Chondrocyte (in vitro differentiated cells): Measurements from ENCODE around the gene MRPS2. TPM values are rescaled to one million over a fixed set of nuclear protein-coding genes. Genes with fewer than 3 reads are reported as not detected.
"Not testable (repeated sequence)": the region's sequence is repeated elsewhere in the genome, so short reads cannot be mapped to it uniquely, and the experiment has no call there.

ENCODE experiments used
- DNase-seq: peaks from one replicate; pipeline ENCODE4 v3.0.0; 2021; ENCODE audit warnings: mixed read lengths, low spot score
- H3K27ac Mint-ChIP-seq: one replicate; pipeline ENCODE4 v1.8.0; 2021; ENCODE audit warnings: mild to moderate bottlenecking, moderate library complexity, mixed read lengths; ENCODE audit not compliant: unreplicated experiment
- H3K27me3 Mint-ChIP-seq: 2 replicates; pipeline ENCODE4 v1.8.0; 2021; ENCODE audit warnings: low read depth, mixed read lengths
- H3K36me3 Mint-ChIP-seq: 2 replicates; pipeline ENCODE4 v1.8.0; 2021; ENCODE audit warnings: low read depth, mixed read lengths
- H3K4me1 Mint-ChIP-seq: 2 replicates; pipeline ENCODE4 v1.8.0; 2021; ENCODE audit warnings: low read depth, mild to moderate bottlenecking, mixed read lengths
- H3K4me3 Mint-ChIP-seq: one replicate; pipeline ENCODE4 v1.8.0; 2021; ENCODE audit warnings: mild to moderate bottlenecking, moderate library complexity, mixed read lengths; ENCODE audit not compliant: unreplicated experiment
- H3K9me3 Mint-ChIP-seq: 2 replicates; pipeline ENCODE4 v1.8.0; 2021; ENCODE audit warnings: low read depth, mixed read lengths
- total RNA-seq: library from RNA; stranded (reverse); gene quantifications from 3 replicates; pipeline ENCODE4 v1.2.1, GENCODE V29; 2021
- TF ChIP-seq, protein P1 (sequence below): fragments of 200-600 bp; sonication (generic); IDR thresholded peaks from 2 replicates; pipeline ENCODE4 v1.5.0; 2021; ENCODE audit warnings: antibody characterized with exemption, mild to moderate bottlenecking, moderate library complexity

MRPS2 gene
- total RNA-seq, 1 donor from 2014 or later, result 24.4 TPM

GRCh38 chr9:135547756-135548736, 47.6 kb downstream of the MRPS2 start:
- TF ChIP-seq, protein P1, sequence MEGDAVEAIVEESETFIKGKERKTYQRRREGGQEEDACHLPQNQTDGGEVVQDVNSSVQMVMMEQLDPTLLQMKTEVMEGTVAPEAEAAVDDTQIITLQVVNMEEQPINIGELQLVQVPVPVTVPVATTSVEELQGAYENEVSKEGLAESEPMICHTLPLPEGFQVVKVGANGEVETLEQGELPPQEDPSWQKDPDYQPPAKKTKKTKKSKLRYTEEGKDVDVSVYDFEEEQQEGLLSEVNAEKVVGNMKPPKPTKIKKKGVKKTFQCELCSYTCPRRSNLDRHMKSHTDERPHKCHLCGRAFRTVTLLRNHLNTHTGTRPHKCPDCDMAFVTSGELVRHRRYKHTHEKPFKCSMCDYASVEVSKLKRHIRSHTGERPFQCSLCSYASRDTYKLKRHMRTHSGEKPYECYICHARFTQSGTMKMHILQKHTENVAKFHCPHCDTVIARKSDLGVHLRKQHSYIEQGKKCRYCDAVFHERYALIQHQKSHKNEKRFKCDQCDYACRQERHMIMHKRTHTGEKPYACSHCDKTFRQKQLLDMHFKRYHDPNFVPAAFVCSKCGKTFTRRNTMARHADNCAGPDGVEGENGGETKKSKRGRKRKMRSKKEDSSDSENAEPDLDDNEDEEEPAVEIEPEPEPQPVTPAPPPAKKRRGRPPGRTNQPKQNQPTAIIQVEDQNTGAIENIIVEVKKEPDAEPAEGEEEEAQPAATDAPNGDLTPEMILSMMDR, result no peak
- DNase-seq, result no peak
- Mint-ChIP-seq H3K36me3 (peaks cover 5% of the 10 kb centered on the region), H3K27me3 (peaks cover 14% of the 10 kb centered on the region), H3K4me1 (peaks cover 5% of the 10 kb centered on the region), H3K27ac (no peak overlapping the region), H3K4me3 (no peak overlapping the region), H3K9me3 (peaks cover 6% of the 10 kb centered on the region)

DNA sequence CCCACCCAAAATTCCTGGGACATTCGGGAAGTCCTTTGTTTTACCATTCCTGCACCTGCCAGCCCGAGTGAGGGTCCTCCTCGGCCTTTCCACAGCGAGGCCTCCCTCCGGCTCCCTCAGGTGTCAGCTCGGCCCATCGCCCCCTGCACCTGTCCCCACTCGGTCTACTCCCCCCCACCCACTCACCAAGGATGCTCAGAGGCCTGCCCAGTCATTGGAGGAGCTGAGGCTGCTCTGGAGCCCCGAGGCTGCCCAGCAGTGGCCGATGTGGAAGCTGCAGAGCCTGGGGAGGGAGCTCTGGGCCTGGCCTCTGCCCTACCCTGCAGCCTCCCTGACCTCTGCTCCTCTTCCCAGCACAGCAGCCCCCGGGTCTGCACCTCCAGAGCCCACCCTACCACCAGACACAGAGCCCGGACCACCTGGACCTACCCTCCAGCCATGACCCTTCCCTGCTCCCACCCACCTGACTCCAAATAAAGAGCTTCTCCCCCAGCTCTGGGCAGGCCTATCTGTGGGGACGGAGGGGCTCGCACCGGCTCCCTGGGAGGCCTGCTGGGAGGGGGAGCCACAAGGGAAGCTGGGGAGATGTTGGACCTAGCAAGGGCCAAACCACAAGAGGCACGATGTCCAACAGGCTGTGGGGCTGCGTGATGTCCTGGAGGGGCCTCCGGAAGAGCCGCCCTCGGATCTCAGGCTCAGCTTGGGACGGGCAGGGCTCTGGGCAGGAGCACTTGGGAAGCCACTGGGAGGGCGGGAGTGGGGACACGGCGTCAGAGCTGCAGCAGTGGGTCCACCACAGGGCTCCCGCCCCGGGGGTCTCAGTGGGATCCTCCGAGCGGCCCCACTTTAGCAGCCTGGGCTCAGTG, 49.2 kb downstream of the MRPS2 start:
- not testable (repeated sequence) for DNase-seq, H3K27me3 Mint-ChIP-seq, H3K4me1 Mint-ChIP-seq, H3K36me3 Mint-ChIP-seq, H3K27ac Mint-ChIP-seq, H3K9me3 Mint-ChIP-seq, H3K4me3 Mint-ChIP-seq

DNA sequence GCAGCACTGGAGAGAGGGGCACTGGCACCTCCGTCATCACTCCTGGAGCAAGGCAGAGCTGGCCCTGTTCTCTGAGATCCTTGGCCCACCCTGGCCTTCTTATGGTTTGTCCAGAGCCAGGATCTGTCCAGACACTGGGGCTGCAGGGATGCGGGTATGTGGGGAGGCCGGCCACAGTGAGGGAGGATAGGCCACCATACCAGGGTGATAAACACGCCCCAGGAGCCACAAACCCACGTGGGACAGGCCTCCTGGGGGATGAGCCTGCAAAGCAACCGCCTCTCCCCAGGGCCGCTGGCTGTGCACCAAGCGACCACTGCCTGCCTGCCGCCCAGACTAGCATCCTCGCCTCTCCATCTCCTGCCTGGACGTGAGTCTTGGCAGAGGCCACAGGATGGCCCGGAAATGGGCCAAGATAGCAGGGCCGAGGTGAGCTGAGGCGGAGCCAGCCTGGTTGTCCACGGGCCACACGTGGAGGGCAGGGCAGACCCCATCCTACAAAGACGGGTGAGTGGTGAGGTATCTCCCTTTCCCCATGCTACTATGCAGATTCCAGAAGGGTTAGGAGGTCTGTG, 49.9 kb downstream of the MRPS2 start:
- TF ChIP-seq, protein P1, result no peak
- peaks cover 6% of the 10 kb centered on the region for H3K9me3 Mint-ChIP-seq
- H3K4me1 Mint-ChIP-seq, result no peaks in the 10 kb centered on the region
- no peak overlapping the region for H3K27ac Mint-ChIP-seq
- H3K4me3 Mint-ChIP-seq, result no peak overlapping the region
- DNase-seq, result no peak
- no peaks in the 10 kb centered on the region for H3K36me3 Mint-ChIP-seq
- peaks cover 4% of the 10 kb centered on the region for H3K27me3 Mint-ChIP-seq

DNA sequence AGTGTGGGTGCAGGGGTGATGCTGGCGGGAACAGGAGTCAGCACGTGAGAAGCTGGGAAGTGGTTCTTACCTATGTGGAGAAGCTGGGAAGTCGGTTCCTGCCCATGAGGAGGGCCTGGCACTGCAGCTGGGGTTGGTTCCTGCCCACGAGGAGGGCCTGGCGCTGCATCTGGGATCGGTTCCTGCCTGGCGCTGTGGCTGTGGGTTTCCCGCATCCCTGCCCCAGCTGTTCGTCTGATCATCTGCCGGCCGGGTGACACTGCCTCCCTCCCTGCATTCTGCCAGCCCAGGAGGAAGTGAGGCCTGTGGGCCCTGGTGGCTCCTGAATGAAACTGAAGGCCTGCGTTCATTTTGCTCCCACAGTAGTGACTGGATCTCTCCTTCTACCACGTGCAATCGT, 50.5 kb downstream of the MRPS2 start:
- DNase-seq, result no peak
- Mint-ChIP-seq H3K36me3 (no peaks in the 10 kb centered on the region), H3K27ac (no peak overlapping the region), H3K4me1 (no peaks in the 10 kb centered on the region), H3K9me3 (peaks cover 6% of the 10 kb centered on the region), H3K4me3 (no peak overlapping the region), H3K27me3 (peaks cover 8% of the 10 kb centered on the region)
- TF ChIP-seq, protein P1, result no peak

- DNase-seq, result no peak
- Mint-ChIP-seq H3K27me3 (peaks cover 10% of the 10 kb centered on the region), H3K36me3 (no peaks in the 10 kb centered on the region), H3K27ac (no peak overlapping the region), H3K4me3 (no peak overlapping the region), H3K9me3 (peaks cover 6% of the 10 kb centered on the region), H3K4me1 (no peaks in the 10 kb centered on the region)
- TF ChIP-seq, protein P1, result no peak
Observed at GRCh38 chr9:135551456-135551855, 51.0 kb downstream of the MRPS2 start.
